Measurements from ENCODE around the gene USP37. TPM values are rescaled to one million over a fixed set of nuclear protein-coding genes. Genes with fewer than 3 reads are reported as not detected.
A peak's percentile ranks its signal among the peaks of the same experiment; 100 is the strongest.

Gene USP37
- polyA plus RNA-seq, 3 donors = 2.7 to 4.9 (median 2.7) TPM

DNA sequence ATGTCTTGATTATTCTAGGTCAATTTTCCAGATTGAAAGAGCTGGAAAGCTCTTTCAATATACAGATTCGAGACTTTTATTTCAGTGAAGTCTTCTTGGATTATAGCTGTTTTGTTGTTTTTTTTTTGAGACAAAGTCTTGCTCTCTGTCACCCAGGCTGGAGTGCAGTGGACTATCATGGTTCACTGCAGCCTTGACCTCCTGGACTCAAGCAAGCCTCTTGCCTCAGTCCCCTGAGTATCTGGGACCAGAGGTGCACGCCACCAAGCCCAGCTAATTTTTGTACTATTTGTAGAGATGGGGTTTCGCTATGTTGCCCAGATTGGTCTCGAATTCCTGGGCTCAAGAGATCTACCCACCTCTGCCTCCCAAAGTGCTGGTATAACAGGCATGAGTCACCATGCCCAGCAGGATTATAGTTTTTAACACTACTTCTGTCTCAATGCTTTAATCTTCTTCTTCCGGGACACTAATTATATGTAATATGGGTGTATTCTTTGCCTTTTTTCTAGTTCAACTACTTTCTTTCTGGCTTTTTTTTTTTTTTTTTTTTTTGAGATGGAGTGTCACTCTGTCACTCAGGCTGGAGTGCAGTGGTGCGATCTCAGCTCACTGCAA lies 62.3 kb downstream of the USP37 start:
- Mint-ChIP-seq H3K4me1 (peaks cover 2% of the 10 kb centered on the region), H3K27me3 (ENCODE audit: low read depth in 3 of 3) (peaks cover 0 to 1% (median 0%) of the 10 kb centered on the region in 3 donors), H3K9me3 (no peaks in the 10 kb centered on the region), H3K36me3 (peaks cover 45 to 68% of the 10 kb centered on the region in 2 donors), H3K27ac (no peak overlapping the region), H3K4me3 (no peak overlapping the region)
- Histone ChIP-seq H3K9ac (ENCODE audit: insufficient read depth, low read length, poor library complexity, severe bottlenecking) (no peak overlapping the region), H3K9me3 (replicated peaks in 1 of 2; ENCODE audit: control insufficient read depth in 1 of 2, insufficient read depth in 1 of 2, low read length in 2 of 2) (no peaks in the 10 kb centered on the region), H4K20me1 (ENCODE audit: insufficient read depth, low read length) (no peaks in the 10 kb centered on the region), H3K4me3 (replicated peaks in 1 of 3; ENCODE audit: low read depth in 2 of 3, low read length in 3 of 3) (no peak overlapping the region), H2AFZ (ENCODE audit: insufficient read depth, low read depth, low read length, poor library complexity, severe bottlenecking) (no peak overlapping the region), H3K27ac (ENCODE audit: low read depth in 1 of 2, low read length in 2 of 2) (no peak overlapping the region), H3K27me3 (ENCODE audit: control insufficient read depth in 2 of 2, insufficient read depth in 2 of 2, low read length in 2 of 2) (no peaks in the 10 kb centered on the region), H3K4me1 (ENCODE audit: control insufficient read depth in 1 of 2, insufficient read depth in 2 of 2, low read length in 2 of 2) (no peaks in the 10 kb centered on the region), H3K36me3 (replicated peaks in 1 of 2; ENCODE audit: control insufficient read depth in 1 of 2, insufficient read depth in 2 of 2, low read length in 2 of 2) (peaks cover 8 to 61% of the 10 kb centered on the region in 2 donors), H3K4me2 (replicated peaks; ENCODE audit: extremely low read depth, low read length, poor library complexity, severe bottlenecking) (no peak overlapping the region), H3K79me2 (ENCODE audit: insufficient read depth, low read length) (no peaks in the 10 kb centered on the region)
- no peak for DNase-seq
- WGBS (ENCODE audit: insufficient coverage) = 100% methylated on average over 3 of the region's 6 CpGs
- no peak for TF ChIP-seq CTCF (IDR thresholded peaks at IDR 0.05)
- intact Hi-C loops (cut with micrococcal nuclease) = no loop called here

GRCh38 chr2:218501665-218502064 lies 66.5 kb downstream of the USP37 start:
- peaks cover 0 to 1% (median 0%) of the 10 kb centered on the region in 3 donors for H3K27me3 Mint-ChIP-seq (ENCODE audit: low read depth in 3 of 3)
- Histone ChIP-seq H3K36me3 (replicated peaks in 1 of 2; ENCODE audit: control insufficient read depth in 1 of 2, insufficient read depth in 2 of 2, low read length in 2 of 2) (peaks cover 19 to 58% of the 10 kb centered on the region in 2 donors), H3K4me3 (replicated peaks in 1 of 3; ENCODE audit: low read depth in 2 of 3, low read length in 3 of 3) (no peak overlapping the region), H3K9ac (ENCODE audit: insufficient read depth, low read length, poor library complexity, severe bottlenecking) (no peak overlapping the region), H3K79me2 (ENCODE audit: insufficient read depth, low read length) (no peaks in the 10 kb centered on the region), H3K4me2 (replicated peaks; ENCODE audit: extremely low read depth, low read length, poor library complexity, severe bottlenecking) (no peak overlapping the region), H2AFZ (ENCODE audit: insufficient read depth, low read depth, low read length, poor library complexity, severe bottlenecking) (no peak overlapping the region), H3K9me3 (replicated peaks in 1 of 2; ENCODE audit: control insufficient read depth in 1 of 2, insufficient read depth in 1 of 2, low read length in 2 of 2) (no peaks in the 10 kb centered on the region), H3K27ac (ENCODE audit: low read depth in 1 of 2, low read length in 2 of 2) (peak overlapping the region in 1 of 2 donors; percentile 34), H3K4me1 (ENCODE audit: control insufficient read depth in 1 of 2, insufficient read depth in 2 of 2, low read length in 2 of 2) (no peaks in the 10 kb centered on the region), H4K20me1 (ENCODE audit: insufficient read depth, low read length) (no peaks in the 10 kb centered on the region), H3K27me3 (ENCODE audit: control insufficient read depth in 2 of 2, insufficient read depth in 2 of 2, low read length in 2 of 2) (no peaks in the 10 kb centered on the region)
- DNase-seq = no peak
- no peaks in the 10 kb centered on the region for H3K9me3 Mint-ChIP-seq
- peaks cover 43 to 66% of the 10 kb centered on the region in 2 donors for H3K36me3 Mint-ChIP-seq
- H3K27ac Mint-ChIP-seq = no peak overlapping the region
- 80% methylated on average over 1 of the region's 2 CpGs for whole genome bisulfite sequencing (ENCODE audit: insufficient coverage)
- TF ChIP-seq CTCF (IDR thresholded peaks at IDR 0.05) = no peak
- peaks cover 2% of the 10 kb centered on the region for H3K4me1 Mint-ChIP-seq
- H3K4me3 Mint-ChIP-seq = no peak overlapping the region
- intact Hi-C loops (cut with micrococcal nuclease) = no loop called here
